ENCODE measurements around the gene PITPNC1. TPM values are rescaled to one million over a fixed set of nuclear protein-coding genes. Genes with fewer than 3 reads are reported as not detected.

PITPNC1 gene
- total and polyA plus RNA-seq, 2 donors (not counting 1 experiment from before 2014, with no cell fraction given): 4.7 to 26.1 TPM

- WGBS (ENCODE audit: insufficient coverage): 98% methylated on average over 5 of the region's 7 CpGs
- H4K20me1 ChIP-seq (ENCODE audit: control insufficient read depth, insufficient read depth, low read length, poor library complexity, severe bottlenecking): no peaks in the 10 kb centered on the region
- no peak overlapping the region for H3K9ac ChIP-seq (ENCODE audit: low read length)
- H3K4me1 ChIP-seq (ENCODE audit: control insufficient read depth in 2 of 2, insufficient read depth in 2 of 2, low read length in 2 of 2): no peaks in the 10 kb centered on the region
- H3K36me3 ChIP-seq (replicated peaks in 1 of 2; ENCODE audit: control extremely low read depth in 1 of 2, control insufficient read depth in 1 of 2, extremely low read depth in 1 of 2, insufficient read depth in 2 of 2, low read length in 1 of 2): peaks cover 0 to 4% of the 10 kb centered on the region in 2 experiments
- H3K4me3 ChIP-seq (ENCODE audit: control extremely low read depth in 1 of 5, extremely low read depth in 1 of 5, insufficient read depth in 1 of 5, low read depth in 2 of 5, low read length in 4 of 5): no peak overlapping the region
- H3K27ac ChIP-seq (ENCODE audit: low read length in 2 of 2): no peak overlapping the region
- H3K4me3 Mint-ChIP-seq: no peak overlapping the region
- no peaks in the 10 kb centered on the region for H3K79me2 ChIP-seq (ENCODE audit: control insufficient read depth, insufficient read depth, low read length)
- ATAC-seq (ENCODE audit: low read depth) (no peak), DNase-seq (no peak)
- H3K27ac Mint-ChIP-seq: no peak overlapping the region
- no peaks in the 10 kb centered on the region for H3K9me3 Mint-ChIP-seq (ENCODE audit: insufficient read depth)
- H2AFZ ChIP-seq (ENCODE audit: insufficient read depth, low read depth, low read length, poor library complexity, severe bottlenecking): no peak overlapping the region
- TF ChIP-seq EZH2 (IDR thresholded peaks at IDR 0.05; ENCODE audit: borderline replicate concordance, insufficient read depth, low read depth, low read length, poor library complexity, severe bottlenecking): no peak
- no peak for TF ChIP-seq CTCF (IDR thresholded peaks at IDR 0.05)
- intact Hi-C loops (cut with micrococcal nuclease): no loop called here
- H3K4me1 Mint-ChIP-seq: no peaks in the 10 kb centered on the region
- H3K4me2 ChIP-seq (replicated peaks; ENCODE audit: low read depth, low read length, poor library complexity, severe bottlenecking): no peak overlapping the region
- POLR2A ChIA-PET: no interaction called here
- no peaks in the 10 kb centered on the region for H3K9me3 ChIP-seq (ENCODE audit: control extremely low read depth in 1 of 3, control insufficient read depth in 2 of 3, insufficient read depth in 1 of 3, low read length in 2 of 3)
- H3K27me3 ChIP-seq (replicated peaks in 1 of 4; ENCODE audit: control extremely low read depth in 1 of 4, control insufficient read depth in 3 of 4, insufficient read depth in 4 of 4, low read length in 3 of 4): no peaks in the 10 kb centered on the region
- no peaks in the 10 kb centered on the region for H3K27me3 Mint-ChIP-seq
- CTCF ChIA-PET: no interaction called here
Observed at GRCh38 chr17:67635681-67636080, 258.6 kb downstream of the PITPNC1 start.

- no peaks in the 10 kb centered on the region for H3K27me3 Mint-ChIP-seq
- WGBS (ENCODE audit: insufficient coverage): 100% methylated on average over 6 of the region's 8 CpGs
- no peak overlapping the region for H3K9ac ChIP-seq (ENCODE audit: low read length)
- no peaks in the 10 kb centered on the region for H3K9me3 Mint-ChIP-seq (ENCODE audit: insufficient read depth)
- no peaks in the 10 kb centered on the region for H3K4me1 ChIP-seq (ENCODE audit: control insufficient read depth in 2 of 2, insufficient read depth in 2 of 2, low read length in 2 of 2)
- H3K9me3 ChIP-seq (ENCODE audit: control extremely low read depth in 1 of 3, control insufficient read depth in 2 of 3, insufficient read depth in 1 of 3, low read length in 2 of 3): no peaks in the 10 kb centered on the region
- no peak overlapping the region for H3K27ac Mint-ChIP-seq
- no peaks in the 10 kb centered on the region for H3K4me1 Mint-ChIP-seq
- ChIA-PET POLR2A (no interaction called here), CTCF (interaction anchor here (0.7 kb wide), 1 partner anchor 35 kb away, joined by 3 read pairs; no protein-coding TSS in a partner anchor)
- peaks cover 0 to 4% of the 10 kb centered on the region in 2 experiments for H3K36me3 ChIP-seq (replicated peaks in 1 of 2; ENCODE audit: control extremely low read depth in 1 of 2, control insufficient read depth in 1 of 2, extremely low read depth in 1 of 2, insufficient read depth in 2 of 2, low read length in 1 of 2)
- intact Hi-C loops (cut with micrococcal nuclease): no loop called here
- no peaks in the 10 kb centered on the region for H3K27me3 ChIP-seq (replicated peaks in 1 of 4; ENCODE audit: control extremely low read depth in 1 of 4, control insufficient read depth in 3 of 4, insufficient read depth in 4 of 4, low read length in 3 of 4)
- no peaks in the 10 kb centered on the region for H3K79me2 ChIP-seq (ENCODE audit: control insufficient read depth, insufficient read depth, low read length)
- DNase-seq (no peak), ATAC-seq (ENCODE audit: low read depth) (no peak)
- no peak overlapping the region for H3K4me2 ChIP-seq (replicated peaks; ENCODE audit: low read depth, low read length, poor library complexity, severe bottlenecking)
- H3K27ac ChIP-seq (ENCODE audit: low read length in 2 of 2): no peak overlapping the region
- H4K20me1 ChIP-seq (ENCODE audit: control insufficient read depth, insufficient read depth, low read length, poor library complexity, severe bottlenecking): no peaks in the 10 kb centered on the region
- no peak overlapping the region for H2AFZ ChIP-seq (ENCODE audit: insufficient read depth, low read depth, low read length, poor library complexity, severe bottlenecking)
- no peak overlapping the region for H3K4me3 ChIP-seq (ENCODE audit: control extremely low read depth in 1 of 5, extremely low read depth in 1 of 5, insufficient read depth in 1 of 5, low read depth in 2 of 5, low read length in 4 of 5)
- TF ChIP-seq EZH2 (IDR thresholded peaks at IDR 0.05; ENCODE audit: borderline replicate concordance, insufficient read depth, low read depth, low read length, poor library complexity, severe bottlenecking) (no peak), CTCF (IDR thresholded peaks at IDR 0.05) (no peak)
- H3K4me3 Mint-ChIP-seq: no peak overlapping the region
Observed at GRCh38 chr17:67636312-67636711, 259.2 kb downstream of the PITPNC1 start.
